IPS-18a (cell line): ENCODE measurements around the gene C4orf51.
A peak's percentile ranks its signal among the peaks of the same experiment; 100 is the strongest.
"Not testable (repeated sequence)": the region's sequence is repeated elsewhere in the genome, so short reads cannot be mapped to it uniquely, and the experiment has no call there.

Experiments
- H3K27ac ChIP-seq: one replicate; pipeline ENCODE4 v1.5.1; 2013; ENCODE audit warnings: low read length
- H3K27me3 ChIP-seq: one replicate; pipeline ENCODE4 v1.6.1; 2013; ENCODE audit warnings: mild to moderate bottlenecking, low read length; ENCODE audit not compliant: control insufficient read depth, insufficient read depth
- H3K36me3 ChIP-seq: one replicate; pipeline ENCODE4 v1.6.1; 2013; ENCODE audit warnings: low read depth, low read length; ENCODE audit not compliant: control insufficient read depth
- H3K4me1 ChIP-seq: one replicate; pipeline ENCODE4 v1.6.1; 2013; ENCODE audit warnings: low read depth, low read length; ENCODE audit not compliant: control insufficient read depth
- H3K4me3 ChIP-seq: one replicate; pipeline ENCODE4 v1.5.1; 2013; ENCODE audit warnings: low read length
- H3K9ac ChIP-seq: one replicate; pipeline ENCODE4 v1.6.1; 2013; ENCODE audit warnings: mild to moderate bottlenecking, low read length, moderate library complexity
- H3K9me3 ChIP-seq: one replicate; pipeline ENCODE4 v1.6.1; 2013; ENCODE audit warnings: low read depth, low read length; ENCODE audit not compliant: control insufficient read depth

Gene C4orf51

GRCh38 chr4:145679520-145679919 lies 426 bp upstream of the C4orf51 start:
- Histone ChIP-seq H3K4me3 (no peak overlapping the region), H3K9me3 (peaks cover 2% of the 10 kb centered on the region), H3K27ac (no peak overlapping the region), H3K36me3 (no peaks in the 10 kb centered on the region), H3K9ac (no peak overlapping the region), H3K27me3 (no peaks in the 10 kb centered on the region), H3K4me1 (no peaks in the 10 kb centered on the region)

- no peaks in the 10 kb centered on the region for H3K36me3 ChIP-seq
These were observed 956 bp downstream of the C4orf51 start for GRCh38 chr4:145680902-145681301.

GRCh38 chr4:145681518-145681917 lies 1.6 kb downstream of the C4orf51 start:
- Histone ChIP-seq H3K27ac (no peak overlapping the region), H3K4me3 (no peak overlapping the region), H3K9me3 (peaks cover 2% of the 10 kb centered on the region), H3K4me1 (no peaks in the 10 kb centered on the region), H3K27me3 (no peaks in the 10 kb centered on the region), H3K9ac (no peak overlapping the region), H3K36me3 (no peaks in the 10 kb centered on the region)

More at GRCh38 chr4:145680902-145681301, 956 bp downstream of the C4orf51 start:
- Histone ChIP-seq H3K9me3 (peaks cover 2% of the 10 kb centered on the region), H3K4me1 (no peaks in the 10 kb centered on the region), H3K27me3 (no peaks in the 10 kb centered on the region), H3K4me3 (no peak overlapping the region), H3K27ac (no peak overlapping the region), H3K9ac (no peak overlapping the region)

DNA sequence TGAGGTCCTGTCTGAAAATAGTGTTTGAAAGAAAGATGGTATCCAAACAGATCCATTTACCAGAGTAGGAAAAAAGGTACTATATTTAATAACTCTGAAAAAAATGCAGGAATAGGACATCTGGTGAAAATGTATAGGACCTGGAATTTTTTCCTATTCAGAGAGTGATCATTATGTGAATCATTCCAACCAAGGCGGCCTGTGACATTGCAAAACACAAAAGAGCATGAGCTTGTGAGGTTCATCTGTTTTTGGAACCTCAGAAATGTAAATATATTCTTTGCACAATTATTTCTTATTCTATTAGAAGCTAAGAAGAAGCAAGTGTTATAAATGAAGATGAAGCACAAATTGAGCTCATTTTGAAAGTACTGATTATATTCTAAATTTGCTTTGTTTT lies 2.0 kb downstream of the C4orf51 start:
- no peaks in the 10 kb centered on the region for H3K4me1 ChIP-seq
- no peak overlapping the region for H3K27ac ChIP-seq
- H3K9ac ChIP-seq = no peak overlapping the region
- H3K4me3 ChIP-seq = no peak overlapping the region
- H3K36me3 ChIP-seq = no peaks in the 10 kb centered on the region
- H3K27me3 ChIP-seq = no peaks in the 10 kb centered on the region
- peaks cover 2% of the 10 kb centered on the region for H3K9me3 ChIP-seq

DNA sequence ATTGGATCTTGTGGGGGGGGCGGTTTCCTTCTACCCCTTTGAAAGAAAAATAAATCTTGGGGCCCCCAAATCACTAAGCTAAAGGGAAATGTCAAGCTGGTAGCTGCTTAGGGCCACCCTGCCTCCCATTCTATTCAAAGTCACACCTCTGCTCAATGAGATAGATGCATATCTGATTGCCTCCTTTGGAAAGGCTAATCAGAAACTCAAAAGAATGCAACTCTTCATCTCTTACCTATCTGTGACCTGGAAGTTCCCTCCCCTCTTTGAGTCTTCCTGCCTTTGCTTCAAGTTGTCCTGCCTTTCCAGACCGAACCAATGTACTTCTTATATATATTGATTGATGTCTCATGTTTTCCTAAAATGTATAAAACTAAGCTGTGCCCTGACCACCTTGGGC lies 7.0 kb downstream of the C4orf51 start:
- no peak overlapping the region for H3K27ac ChIP-seq
- no peaks in the 10 kb centered on the region for H3K27me3 ChIP-seq
- H3K9me3 ChIP-seq = no peaks in the 10 kb centered on the region
- H3K9ac ChIP-seq = no peak overlapping the region
- no peaks in the 10 kb centered on the region for H3K36me3 ChIP-seq
- peaks cover 3% of the 10 kb centered on the region for H3K4me1 ChIP-seq
- no peak overlapping the region for H3K4me3 ChIP-seq

- Histone ChIP-seq H3K36me3 (no peaks in the 10 kb centered on the region), H3K4me1 (peaks cover 3% of the 10 kb centered on the region), H3K27me3 (no peaks in the 10 kb centered on the region), H3K9me3 (no peaks in the 10 kb centered on the region), H3K4me3 (no peak overlapping the region), H3K9ac (no peak overlapping the region), H3K27ac (no peak overlapping the region)
These were observed 10.7 kb downstream of the C4orf51 start for GRCh38 chr4:145690610-145691009.

GRCh38 chr4:145691416-145691815 lies 11.5 kb downstream of the C4orf51 start:
- not testable (repeated sequence) for H3K4me1 ChIP-seq, H3K27me3 ChIP-seq, H3K36me3 ChIP-seq, H3K9ac ChIP-seq, H3K9me3 ChIP-seq, H3K27ac ChIP-seq, H3K4me3 ChIP-seq

GRCh38 chr4:145694929-145695328 lies 15.0 kb downstream of the C4orf51 start:
- Histone ChIP-seq H3K27ac (no peak overlapping the region), H3K9ac (no peak overlapping the region), H3K4me1 (peaks cover 7% of the 10 kb centered on the region), H3K4me3 (no peak overlapping the region), H3K9me3 (no peaks in the 10 kb centered on the region), H3K36me3 (no peaks in the 10 kb centered on the region), H3K27me3 (no peaks in the 10 kb centered on the region)

DNA sequence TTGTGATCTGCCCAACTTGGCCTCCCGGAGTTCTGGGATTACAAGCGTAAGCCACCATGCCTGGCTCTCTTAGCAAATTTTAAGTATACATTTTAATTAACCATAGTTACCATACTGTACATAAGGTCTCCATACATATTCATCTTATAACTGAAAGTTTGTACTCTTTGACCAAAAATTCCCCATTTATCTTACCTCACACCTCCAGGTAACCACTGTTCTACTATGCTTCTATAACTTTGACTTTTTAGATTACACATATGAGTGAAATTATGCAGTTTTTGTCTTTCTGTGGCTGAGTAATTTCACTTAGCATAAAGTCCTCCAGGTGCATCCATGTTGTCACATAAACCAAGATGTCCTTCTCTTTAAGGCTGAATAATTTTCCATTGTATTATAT lies 17.4 kb downstream of the C4orf51 start:
- Histone ChIP-seq H3K4me1 (peaks cover 7% of the 10 kb centered on the region), H3K9me3 (no peaks in the 10 kb centered on the region), H3K4me3 (no peak overlapping the region), H3K27ac (no peak overlapping the region), H3K36me3 (no peaks in the 10 kb centered on the region), H3K27me3 (no peaks in the 10 kb centered on the region), H3K9ac (no peak overlapping the region)

DNA sequence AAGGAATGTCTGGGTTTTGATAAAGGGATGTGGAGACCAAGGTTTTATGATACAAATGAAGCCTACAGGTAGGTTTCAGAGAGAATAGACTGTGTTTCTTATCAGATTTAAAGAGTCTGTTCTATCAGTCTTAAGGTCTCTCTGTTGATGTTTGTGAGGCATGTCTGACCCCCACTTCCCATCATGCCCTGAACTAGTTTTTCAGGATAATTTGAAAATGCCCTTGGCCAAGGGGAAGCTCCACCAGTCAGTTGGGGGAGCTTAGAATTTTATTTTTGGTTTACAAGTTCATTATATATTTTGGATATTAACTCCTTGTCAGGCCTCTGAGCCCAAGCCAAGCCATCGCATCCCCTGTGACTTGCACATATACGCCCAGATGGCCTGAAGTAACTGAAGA lies 18.6 kb downstream of the C4orf51 start:
- Histone ChIP-seq H3K4me1 (peaks cover 10% of the 10 kb centered on the region), H3K27ac (no peak overlapping the region), H3K36me3 (no peaks in the 10 kb centered on the region), H3K9ac (no peak overlapping the region), H3K4me3 (peak overlapping the region; percentile 24), H3K9me3 (no peaks in the 10 kb centered on the region), H3K27me3 (no peaks in the 10 kb centered on the region)

GRCh38 chr4:145703850-145704497 lies 24.0 kb downstream of the C4orf51 start:
- Histone ChIP-seq H3K27me3 (no peaks in the 10 kb centered on the region), H3K9ac (no peak overlapping the region), H3K9me3 (no peaks in the 10 kb centered on the region), H3K4me1 (peaks cover 23% of the 10 kb centered on the region), H3K4me3 (peak overlapping the region; percentile 34), H3K36me3 (no peaks in the 10 kb centered on the region), H3K27ac (peak overlapping the region; percentile 61)

GRCh38 chr4:145709336-145709735 lies 29.4 kb downstream of the C4orf51 start:
- Histone ChIP-seq H3K9me3 (no peaks in the 10 kb centered on the region), H3K27me3 (no peaks in the 10 kb centered on the region), H3K4me1 (peaks cover 11% of the 10 kb centered on the region), H3K4me3 (no peak overlapping the region), H3K9ac (no peak overlapping the region), H3K36me3 (no peaks in the 10 kb centered on the region), H3K27ac (no peak overlapping the region)
